IMR-90 (cell line): ENCODE measurements around the gene BYSL. TPM values are rescaled to one million over a fixed set of nuclear protein-coding genes. Genes with fewer than 3 reads are reported as not detected.
A peak's percentile ranks its signal among the peaks of the same experiment; 100 is the strongest.

ENCODE experiments used
- CEBPB ChIP-seq: IDR thresholded peaks from 2 replicates; pipeline ENCODE4 v1.6.1; 2012; ENCODE audit warnings: low read depth, low read length, improper control_type of control experiment
- CHD1 ChIP-seq: IDR thresholded peaks from 2 replicates; pipeline ENCODE4 v1.6.1; 2012; ENCODE audit warnings: low read depth, low read length, improper control_type of control experiment
- MXI1 ChIP-seq: IDR thresholded peaks from 2 replicates; pipeline ENCODE4 v1.6.1; 2012; ENCODE audit warnings: low read depth, mild to moderate bottlenecking, low read length, moderate library complexity, borderline replicate concordance
- NFE2L2 ChIP-seq: fragments of 150-350 bp; IDR thresholded peaks from 2 replicates; pipeline ENCODE4 v1.6.1; 2016; ENCODE audit warnings: low read depth, mild to moderate bottlenecking, low read length
- RCOR1 ChIP-seq: IDR thresholded peaks from 2 replicates; pipeline ENCODE4 v1.6.1; 2012; ENCODE audit warnings: mild to moderate bottlenecking, low read length, improper control_type of control experiment; ENCODE audit not compliant: insufficient replicate concordance
- polyA plus RNA-seq, 3 experiments: library from polyadenylated mRNA; depleted of rRNA; stranded (reverse); fragments of >200 nt; gene quantifications; 2 replicates each; pipeline ENCODE4 v1.2.3, GENCODE V29; 2012; ENCODE audit warnings: low replicate concordance in 1 of 3
- total RNA-seq: library from RNA; depleted of rRNA; stranded (reverse); fragments of >200 nt; gene quantifications from 2 replicates; pipeline ENCODE4 v1.2.3, GENCODE V29; 2012
- TF ChIP-seq, protein P1 (sequence below): fragments of 150-350 bp; IDR thresholded peaks from 2 replicates; pipeline ENCODE4 v1.6.1; 2017; ENCODE audit warnings: mild to moderate bottlenecking, antibody characterized with exemption, low read length, low read depth

The BYSL gene
- total and polyA plus RNA-seq, 2 of the 4 experiments (the other 2 are of a cell fraction) = 26.7 to 36.3 TPM

DNA sequence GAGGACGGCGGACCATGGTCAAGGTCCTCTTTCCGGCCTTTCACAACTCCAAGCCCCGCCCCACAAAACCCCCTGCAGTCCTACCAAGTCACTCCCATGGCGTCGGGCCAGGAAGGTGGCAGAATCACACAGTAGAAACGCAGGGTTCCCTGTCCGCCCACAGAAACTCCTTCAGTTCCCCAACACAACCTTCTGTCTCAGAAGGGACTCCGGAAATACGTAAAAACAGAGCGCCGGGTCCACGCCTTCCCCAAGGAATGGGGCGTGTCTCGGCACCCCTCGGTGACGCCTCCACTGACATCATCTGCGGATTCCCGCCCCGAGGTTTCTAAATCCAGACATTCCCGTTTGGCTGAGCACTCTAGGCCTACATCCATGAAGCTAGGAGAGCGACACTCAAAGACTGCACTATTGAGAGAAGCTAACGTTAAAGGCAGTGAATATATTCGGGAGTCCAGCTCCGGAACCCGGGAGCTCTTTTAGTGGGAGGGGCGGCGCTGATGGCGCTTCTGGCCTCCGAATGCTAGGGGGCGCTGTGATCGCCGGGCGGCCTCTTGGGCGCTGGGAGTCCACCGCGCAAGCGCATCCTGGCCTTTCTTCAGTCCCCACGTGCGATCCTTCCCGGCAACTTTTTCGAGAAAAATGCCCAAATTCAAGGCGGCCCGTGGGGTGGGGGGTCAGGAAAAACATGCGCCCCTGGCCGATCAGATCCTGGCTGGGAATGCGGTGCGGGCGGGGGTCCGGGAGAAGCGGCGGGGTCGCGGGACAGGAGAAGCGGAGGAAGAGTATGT, at the start of gene BYSL, which contains the start of gene MED20 (continued):
- 0 out of 2 replicates have a peak, but pooled peaks have one; percentile 45 for TF ChIP-seq CHD1
- peak; percentile 95 for TF ChIP-seq MXI1
- no peak for TF ChIP-seq RCOR1
- peak; percentile 65; the same call in 1 of the 2 replicates for TF ChIP-seq CEBPB
- TF ChIP-seq, protein P1, sequence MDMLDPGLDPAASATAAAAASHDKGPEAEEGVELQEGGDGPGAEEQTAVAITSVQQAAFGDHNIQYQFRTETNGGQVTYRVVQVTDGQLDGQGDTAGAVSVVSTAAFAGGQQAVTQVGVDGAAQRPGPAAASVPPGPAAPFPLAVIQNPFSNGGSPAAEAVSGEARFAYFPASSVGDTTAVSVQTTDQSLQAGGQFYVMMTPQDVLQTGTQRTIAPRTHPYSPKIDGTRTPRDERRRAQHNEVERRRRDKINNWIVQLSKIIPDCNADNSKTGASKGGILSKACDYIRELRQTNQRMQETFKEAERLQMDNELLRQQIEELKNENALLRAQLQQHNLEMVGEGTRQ = peak; percentile 2; the same call in 1 of the 2 replicates
- TF ChIP-seq NFE2L2 = no peak; the same call in 1 of the 2 replicates
